Fibroblast of the conjunctiva (primary cell): Measurements from ENCODE around the gene ZC3H18.
"Not testable (repeated sequence)": the region's sequence is repeated elsewhere in the genome, so short reads cannot be mapped to it uniquely, and the experiment has no call there.

ENCODE experiments used
- DNase-seq: peaks from one replicate; pipeline ENCODE4 v3.0.0-alpha.2; 2010; ENCODE audit warnings: low read depth

ZC3H18 gene

DNA sequence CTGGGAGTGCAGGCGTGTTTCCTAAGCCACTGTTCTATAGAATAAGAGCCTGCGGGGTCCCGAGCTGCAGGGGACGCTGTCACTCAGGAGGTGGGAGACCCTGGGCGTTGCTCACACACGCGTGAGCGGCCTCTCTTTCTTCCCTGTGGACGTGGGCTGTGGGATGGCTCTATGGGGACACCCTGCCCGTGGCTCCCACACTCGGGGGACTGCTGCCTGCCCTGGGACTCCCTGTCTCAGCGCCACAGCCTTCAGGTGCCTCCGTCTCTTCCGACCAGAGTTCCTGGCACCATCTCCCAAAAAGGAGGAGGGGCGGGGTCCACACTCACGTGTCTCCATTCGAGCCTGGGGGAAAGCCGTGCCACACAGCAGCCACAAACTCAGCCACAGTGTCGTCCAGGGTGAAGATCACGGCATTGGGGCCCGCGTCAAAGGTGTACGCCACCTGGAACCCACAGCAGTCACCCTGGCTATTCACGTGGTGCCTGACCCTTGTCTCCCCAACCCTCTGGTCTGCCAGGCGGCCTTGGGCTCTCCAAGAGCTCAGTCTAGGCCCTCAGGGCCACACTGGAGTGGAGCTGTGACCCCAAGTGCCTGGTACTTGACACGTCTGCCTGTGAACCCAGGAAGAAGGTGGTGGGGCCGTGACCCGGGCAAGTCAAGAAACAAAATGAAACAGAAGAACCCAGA is 84.3 kb downstream of the ZC3H18 start:
- DNase-seq: no peak

DNA sequence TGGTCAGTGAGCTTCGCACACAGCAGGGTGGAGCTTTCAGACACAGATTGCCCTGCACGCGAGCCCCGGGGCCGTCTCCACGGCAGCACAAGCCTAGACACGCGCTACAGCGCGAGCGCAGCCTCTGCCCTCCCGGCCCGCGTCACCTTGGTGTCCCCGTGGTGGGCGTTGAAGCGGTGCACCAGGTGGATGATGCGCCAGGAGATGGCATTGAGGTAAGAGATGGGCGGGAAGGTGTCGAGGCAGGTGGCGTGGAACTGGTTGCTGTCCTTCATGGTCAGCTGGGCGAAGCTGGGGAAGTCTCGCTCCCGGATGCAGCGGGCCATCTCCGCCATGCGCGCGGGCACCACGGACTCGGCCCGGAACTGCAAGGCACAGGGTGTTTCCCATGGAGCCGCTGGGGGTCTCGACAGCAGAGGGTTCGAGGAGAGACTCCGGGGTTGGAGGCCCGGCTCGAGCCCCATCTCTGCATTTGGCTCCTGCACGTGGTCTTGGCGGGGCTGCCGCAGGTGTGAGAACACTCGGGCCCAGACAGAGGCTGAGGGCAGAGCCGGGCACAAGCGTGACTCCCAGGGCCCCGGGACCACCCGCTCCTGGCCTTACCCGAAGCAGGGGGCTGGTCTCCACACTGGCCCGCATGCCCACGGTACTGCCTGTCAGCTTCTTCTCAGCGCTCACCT is 85.0 kb downstream of the ZC3H18 start:
- DNase-seq: no peak

DNA sequence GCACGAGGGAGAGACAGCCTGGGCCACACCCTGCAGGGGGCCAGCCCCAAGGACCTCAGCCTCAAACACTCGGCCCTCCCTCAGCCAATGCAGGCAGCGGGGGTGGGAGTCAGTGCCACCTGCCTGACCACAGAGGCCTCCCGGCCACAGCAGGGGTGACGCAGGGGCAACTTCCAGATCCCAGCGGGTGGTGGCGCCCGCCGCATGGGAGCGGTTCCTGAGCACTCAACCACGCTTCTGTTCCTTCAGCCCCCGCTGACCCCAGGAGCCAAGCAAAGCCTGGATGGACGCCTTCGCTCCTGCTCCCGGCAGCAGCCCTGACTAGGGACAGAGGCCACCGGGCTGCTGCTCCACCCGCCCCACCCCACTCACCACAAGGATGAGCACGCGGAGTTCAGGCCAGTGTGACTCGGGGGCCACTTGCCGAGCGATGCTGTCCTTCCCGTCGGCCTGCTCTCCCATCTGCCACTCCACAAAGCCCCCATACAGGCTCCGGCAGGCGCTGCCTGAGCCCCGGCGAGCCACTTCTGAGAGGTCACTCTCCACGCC is 85.6 kb downstream of the ZC3H18 start:
- no peak for DNase-seq

DNA sequence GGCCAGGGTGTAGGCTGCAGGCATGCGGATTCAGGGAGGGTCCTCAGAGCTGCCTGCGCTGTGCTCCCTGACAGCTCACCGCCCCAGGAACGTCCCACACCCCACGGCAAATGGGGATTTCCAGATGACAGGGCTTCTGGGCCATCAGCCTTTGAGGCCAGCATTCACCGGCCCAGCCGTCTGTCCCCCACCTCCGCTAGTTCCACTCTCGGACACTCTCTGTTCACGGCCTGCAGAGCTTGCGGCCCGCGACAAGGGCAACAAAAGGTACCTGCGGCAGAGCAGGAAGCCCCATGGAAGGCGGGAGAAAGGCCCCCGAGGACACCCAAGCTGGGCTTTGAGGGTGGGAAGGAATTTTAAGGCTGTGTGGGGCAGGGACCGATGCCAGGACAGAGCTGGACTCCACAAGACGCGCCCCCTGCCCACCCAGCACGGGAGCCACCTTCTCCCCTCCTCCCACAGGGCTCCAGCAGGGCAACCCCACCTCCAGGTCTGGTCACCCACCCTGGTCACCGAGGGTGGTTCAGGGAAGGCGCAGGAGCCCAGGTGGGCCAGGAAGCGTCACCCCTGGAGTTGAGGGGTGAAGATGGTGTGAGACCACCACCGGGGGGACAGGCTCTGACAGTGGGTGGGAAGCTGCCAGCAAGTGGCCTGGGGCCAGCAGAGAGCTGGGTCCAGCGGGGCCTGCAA is 86.2 kb downstream of the ZC3H18 start:
- DNase-seq: no peak

DNA sequence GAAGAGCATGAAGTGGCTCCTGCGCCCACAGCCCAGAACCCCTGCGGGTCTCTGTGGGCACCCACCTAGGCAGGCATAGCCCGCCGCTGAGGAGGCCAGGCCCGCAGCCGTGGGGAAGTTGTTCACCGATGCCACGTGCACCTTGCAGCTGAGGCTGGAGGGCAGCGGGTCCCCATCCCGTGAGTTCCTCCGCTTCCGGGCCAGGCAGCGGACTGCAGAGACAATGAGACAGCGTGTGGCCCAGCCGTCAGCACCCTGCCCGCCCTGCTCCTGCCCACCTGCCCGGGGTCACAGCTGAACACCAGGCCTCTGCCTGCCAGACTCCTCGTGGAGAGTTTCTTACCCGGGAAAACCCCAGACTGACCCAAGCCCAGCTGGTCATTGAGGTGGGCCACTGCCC is 87.2 kb downstream of the ZC3H18 start:
- DNase-seq: no peak

DNA sequence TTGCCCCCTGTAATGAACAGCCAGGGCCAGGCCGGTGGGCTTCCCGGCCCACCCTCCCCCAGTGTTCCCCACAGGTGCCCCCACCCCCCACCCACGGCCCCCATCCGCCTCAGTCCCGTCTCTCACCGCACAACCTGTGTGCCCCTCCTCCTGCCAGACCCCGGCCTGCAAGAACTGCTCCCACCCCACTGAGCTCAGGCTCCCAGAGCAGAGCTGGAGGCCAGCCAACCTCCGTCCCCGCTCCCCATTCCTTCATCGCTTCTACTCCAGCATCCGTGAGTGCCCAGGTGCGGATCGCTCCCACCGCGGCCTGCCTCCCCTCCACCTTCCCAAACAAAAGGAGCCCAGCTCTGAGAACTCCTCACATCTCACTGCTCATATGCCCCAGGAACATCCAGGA is 88.5 kb downstream of the ZC3H18 start:
- no peak for DNase-seq

DNA sequence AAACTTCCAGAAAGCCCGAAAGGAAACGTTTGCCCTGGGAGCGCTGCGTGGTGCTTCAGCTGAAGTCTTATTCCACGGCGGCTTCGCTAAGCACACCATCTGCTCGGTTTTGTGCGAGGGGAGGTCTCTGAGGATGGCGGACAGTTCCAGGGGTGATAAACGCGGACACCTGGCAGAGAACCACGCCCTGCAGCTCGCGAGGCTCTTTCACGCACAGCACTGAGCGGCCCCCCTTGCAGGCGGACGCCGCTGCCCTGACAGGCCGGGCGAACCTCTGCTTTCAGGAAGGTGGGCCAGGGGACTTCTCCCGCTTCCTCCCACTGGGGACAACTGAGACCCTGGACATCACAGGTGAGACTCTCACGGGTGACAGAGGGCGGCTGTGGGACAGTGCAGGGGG is 89.0 kb downstream of the ZC3H18 start:
- DNase-seq: no peak

DNA sequence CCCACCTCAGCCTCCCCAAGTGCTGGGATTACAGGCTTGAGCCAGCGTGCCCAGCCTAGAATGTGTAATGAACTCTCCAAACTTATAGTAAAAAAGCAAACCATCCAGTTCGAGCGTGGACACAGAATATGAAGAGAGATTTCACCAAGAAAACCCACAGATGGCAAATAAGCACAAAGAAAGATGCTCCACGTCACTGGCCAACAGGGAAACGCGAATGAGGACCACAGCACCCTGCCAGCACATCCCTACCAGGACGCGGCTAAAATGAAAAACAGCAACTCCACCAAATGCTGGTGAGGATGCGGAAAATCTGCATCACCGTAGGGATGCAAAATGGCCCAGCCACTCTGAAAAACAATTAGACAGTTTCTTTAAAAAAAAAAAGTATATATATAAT is 91.3 kb downstream of the ZC3H18 start:
- DNase-seq: no peak

DNA sequence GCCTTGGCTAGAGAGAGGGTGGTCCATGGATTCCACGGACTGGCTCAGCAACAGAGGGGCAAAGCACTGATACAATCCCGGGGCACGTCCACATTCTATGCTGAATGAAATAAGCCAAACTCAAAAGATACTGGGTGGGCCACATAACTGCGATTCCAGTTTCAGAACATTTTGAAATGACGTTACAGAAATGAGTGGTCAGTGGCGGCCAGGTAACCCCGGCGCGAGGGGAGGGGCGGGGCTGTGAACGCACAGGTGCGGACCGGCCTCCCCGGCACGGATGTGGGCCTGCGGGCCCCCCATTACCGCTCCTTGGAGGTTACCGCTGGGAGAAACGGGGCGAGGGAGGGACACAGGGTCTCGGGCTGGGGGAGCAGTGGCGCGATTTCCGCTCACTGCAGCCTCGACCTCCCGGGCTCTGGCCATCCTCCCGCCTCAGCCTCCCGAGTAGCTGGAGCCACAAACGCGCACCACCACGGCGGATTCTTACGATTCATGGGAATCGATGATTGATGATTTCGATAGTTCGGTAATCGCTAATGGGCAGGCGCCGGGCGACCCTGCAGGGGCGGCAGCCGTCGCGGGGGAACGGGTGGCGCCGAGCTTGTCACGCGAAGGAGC is 92.1 kb downstream of the ZC3H18 start:
- no peak for DNase-seq

DNA sequence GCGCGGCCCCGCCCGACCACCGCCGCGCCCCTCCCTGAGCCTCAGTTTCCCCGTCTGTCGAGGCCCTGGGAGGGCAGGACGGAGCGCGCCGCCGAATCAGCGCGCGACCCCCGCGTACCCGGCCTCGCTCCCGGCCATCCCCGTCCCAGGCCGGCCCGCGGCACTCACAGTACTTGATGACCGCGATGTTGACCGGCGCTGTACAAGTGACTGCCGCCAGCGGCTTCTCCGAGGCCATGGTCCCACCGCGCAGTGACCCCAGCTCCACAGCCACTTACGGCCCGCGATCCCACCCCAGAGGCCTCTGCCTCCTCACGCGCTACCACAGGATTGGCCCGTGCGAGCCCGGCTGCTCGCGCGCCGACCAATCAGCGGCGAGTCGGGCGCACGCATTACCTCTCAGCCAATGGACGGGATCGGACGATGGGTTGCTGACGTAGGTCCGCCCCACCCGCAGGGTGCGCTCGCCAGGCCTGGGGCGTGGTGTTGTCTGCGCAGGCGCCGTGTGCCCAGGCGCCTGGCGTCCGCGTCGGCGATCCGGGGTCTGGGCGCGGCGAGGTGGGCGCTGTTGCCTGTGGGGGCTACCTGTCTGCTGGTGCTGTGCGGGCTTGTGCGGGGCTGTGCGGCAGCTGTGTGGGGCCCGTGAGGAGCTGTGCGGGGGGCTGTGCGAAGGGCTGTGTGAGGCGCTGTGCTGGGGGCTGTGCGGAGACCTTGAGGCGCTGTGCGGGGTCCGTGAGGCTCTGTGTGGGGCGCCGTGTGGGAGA is 92.8 kb downstream of the ZC3H18 start, which contains the start of gene MVD:
TSS of gene MVD (minus strand) at position 249 of the 764 bp plus-strand sequence. CDS start at position 238, 11 bp downstream.
- peak; percentile 96 for DNase-seq

DNA sequence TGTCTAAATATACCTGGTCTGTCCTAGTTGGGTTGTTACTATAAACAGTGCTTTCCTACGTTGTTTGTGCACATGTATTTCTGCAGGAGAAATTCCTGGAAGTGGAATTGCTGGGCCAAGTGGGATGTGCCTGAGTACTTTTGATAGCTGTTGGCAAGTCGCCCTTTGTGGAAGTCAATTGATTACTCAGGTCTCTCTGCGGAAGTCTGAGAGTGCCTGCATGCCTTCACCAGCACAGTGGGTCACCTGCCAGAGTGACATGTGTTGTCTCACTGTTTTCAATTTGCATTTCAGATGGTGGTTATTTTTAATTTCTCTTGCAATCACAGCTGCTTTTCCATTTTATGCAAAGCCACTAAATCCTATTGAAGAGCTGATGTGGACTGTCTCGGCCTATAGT is 94.9 kb downstream of the ZC3H18 start:
- DNase-seq: no peak

DNA sequence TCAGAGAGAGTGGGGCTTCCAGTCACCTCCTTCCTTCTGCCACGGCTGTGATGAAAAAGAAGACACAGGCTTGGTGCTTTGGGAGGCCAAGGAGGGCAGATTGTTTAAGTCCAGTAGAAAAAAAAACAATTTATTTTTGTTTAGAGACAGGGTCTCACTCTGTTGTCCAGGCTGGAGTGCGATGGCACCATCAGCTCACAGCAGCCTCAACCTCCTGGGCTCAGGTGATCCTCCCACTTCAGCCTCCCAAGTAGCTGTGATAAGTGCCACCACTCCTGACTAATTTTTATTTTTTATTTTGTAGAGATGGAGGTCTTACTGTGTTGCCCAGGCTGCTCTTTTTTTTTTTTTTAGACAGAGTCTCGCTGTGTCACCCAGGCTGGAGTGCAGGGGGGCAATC is 95.4 kb downstream of the ZC3H18 start:
- DNase-seq: no peak

DNA sequence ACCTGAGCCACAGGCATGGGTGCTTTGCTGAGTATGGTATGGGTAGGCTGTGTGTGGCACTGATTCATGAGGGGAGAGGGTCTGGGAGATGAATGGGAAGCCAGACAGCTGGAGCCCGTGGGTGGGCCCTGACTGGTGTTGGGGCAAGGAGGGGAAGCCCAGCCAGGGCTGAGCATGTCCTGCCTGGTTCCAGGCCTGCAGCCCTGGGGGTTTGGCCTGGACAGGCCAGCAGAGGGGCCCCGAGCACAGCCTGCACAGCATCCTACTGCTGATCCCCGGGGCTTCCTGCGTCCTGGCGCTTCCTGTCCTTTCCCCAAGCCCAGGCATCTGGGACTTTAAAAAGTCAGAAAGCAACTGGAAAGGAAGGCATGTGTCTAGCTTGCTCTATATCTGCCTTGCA is 97.3 kb downstream of the ZC3H18 start:
- no peak for DNase-seq

DNA sequence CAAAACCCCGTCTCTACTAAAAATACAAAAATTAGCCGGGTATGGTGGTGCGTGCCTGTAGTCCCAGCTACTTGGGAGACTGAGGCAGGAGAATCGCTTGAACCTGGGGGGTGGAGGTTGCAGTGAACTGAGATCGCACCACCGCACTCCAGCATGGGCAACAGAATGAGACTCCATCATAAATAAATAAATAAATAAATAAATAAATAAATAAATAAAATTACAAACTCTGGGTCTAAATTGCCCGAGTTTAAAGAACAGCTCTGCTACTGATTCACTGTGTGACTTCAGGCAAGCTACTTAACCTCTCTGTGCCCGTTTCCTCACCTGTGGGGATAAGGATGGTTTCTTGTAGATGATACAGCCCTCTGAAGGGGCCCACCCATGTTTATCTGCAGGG is 99.3 kb downstream of the ZC3H18 start:
- DNase-seq: not testable (repeated sequence)

DNA sequence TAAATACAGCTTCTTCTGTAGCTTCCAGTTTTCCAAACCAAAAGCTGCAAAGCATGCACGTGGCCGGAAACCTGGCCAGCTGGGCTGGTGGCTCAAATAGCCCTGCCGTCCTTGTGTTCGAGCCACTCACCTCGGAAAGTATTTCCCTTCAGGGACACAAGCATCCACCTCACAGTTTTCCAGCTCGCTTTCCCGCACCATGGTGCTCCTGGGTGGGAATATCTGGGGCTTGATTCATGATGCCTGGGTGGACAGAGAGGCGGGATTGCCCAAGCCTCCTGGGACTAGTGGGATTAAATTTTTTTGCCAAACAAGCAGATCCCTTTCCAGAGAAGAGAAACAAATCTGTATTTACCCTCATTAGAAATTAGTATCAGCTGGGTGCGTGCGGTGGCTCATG is 99.8 kb downstream of the ZC3H18 start:
- DNase-seq: no peak

DNA sequence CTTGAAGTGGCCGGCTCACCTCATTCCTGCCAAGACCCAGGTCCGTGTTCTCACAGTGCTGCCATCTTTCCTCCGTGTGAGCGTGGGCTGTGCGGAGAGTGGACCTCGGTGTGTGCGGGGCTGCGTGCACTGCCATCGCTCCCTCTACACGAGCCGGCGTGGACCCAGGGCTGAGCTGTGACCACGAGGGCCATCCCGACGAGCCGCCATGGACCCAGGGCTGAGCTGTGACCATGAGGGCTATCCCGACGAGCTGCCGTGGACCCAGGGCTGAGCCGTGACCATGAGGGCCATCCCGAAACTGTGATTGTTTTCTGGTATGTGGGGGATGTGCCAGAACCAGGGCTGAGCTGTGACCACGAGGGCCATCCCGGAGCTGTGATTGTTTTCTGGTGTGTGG is 101.6 kb downstream of the ZC3H18 start:
- no peak for DNase-seq

DNA sequence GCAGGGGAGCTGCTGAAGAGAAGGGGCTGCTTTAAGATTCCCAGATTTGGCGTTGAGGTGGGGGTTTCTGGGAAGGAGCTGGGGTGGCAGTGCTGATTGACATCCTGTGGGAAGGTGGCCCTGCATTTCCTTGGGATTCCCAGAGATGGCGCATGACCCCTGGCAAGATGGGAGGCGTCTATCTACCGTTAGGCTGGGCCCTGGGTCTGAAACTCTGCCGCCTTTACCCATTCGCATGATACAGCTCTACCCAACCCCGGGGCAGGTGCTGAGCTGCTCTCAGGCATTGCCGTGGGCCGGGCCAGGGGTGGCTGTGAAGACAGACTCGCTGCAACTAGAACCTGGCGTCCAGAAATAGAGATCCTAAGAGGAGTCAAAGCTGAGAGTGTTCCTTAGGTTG is 102.6 kb downstream of the ZC3H18 start:
- no peak for DNase-seq

DNA sequence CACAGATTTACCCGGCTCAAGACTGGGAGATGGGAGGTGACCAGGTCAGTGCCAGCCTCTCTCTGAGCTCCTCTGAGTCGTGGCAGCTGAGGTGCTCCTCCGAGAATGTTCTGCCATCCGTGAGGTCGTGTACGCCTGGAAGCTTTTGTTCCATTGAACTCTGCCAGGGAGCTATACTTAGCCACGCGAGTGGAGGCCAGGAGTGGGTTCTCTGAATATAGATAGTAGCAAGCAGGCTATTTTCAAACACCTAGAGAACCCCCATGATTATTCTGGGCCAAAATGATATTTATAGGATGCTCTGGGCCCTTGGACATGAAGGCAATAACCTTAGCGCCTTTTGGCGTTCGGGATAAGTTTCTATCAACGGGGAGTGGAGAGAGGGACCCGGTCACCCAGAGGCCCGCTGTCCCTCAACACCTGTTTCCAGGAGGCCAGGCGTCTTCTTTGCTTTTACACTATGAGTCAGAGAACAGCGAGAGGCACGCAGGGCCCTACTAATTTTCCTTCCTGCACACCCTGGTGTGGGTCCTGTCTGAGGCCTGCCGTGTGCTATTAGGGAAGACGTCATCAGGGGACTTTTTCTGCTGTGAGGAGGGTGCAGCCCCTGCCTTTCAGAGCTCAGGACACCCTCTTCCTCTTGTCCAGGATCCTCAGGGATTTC is 103.6 kb downstream of the ZC3H18 start:
- DNase-seq: no peak

DNA sequence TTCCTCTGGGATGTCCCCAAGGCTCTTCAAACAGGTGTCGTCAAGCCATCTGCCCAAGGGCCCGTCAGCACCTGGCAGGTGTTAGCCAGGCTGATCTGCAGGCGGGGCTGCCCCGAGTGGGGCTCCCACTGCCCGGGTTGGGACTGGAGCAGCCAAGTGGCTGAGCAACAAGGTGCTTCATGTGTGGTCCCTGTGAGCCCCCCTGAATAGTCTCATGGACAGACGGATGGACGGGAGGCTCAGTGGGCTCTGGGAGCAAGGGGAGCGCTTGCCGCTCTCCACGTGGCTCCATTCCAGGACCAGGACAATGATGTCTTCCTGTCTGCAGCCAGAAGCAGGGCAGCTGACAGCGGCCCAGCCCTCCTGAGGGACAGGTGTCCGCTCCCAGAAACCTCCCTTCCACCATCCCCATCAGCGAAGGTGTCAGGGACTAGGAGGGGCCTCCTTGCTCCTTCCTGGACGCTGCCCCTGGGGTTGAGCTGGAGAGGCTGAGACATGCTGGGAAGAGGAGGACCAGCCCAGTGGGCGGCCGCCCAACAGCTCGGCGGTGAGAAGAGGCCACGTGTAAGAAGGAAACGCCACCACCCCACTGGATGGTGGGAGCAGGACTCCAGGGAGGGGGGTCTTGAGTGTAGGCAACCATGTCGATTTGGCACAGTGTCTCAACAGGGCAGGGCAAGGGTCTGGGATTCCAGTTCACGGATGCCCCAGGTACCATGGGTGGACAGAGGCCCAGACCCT is 106.5 kb downstream of the ZC3H18 start:
- no peak for DNase-seq

DNA sequence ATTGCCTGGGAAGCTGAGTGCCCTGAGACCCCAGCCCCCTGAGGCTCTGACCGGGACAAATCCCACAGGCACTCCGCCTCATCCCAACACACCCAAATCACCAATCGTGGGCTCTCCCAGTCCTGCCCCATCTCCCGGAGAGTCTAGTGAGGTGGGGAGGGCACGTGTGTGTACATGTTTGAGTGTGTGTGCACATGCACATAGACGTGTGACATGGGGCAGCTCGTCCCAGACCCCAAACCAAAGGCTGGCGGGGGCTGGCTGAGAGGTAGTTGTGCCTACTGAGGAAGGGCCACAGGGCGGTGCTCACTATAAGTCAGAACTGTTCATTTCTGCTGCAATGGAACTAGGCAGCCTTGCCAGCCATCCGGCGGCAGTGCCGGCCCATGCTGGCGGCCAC is 107.5 kb downstream of the ZC3H18 start:
- DNase-seq: no peak
